ENCODE results near the gene LRAT. TPM values are rescaled to one million over a fixed set of nuclear protein-coding genes. Genes with fewer than 3 reads are reported as not detected.
A peak's percentile ranks its signal among the peaks of the same experiment; 100 is the strongest.

LRAT gene
- total and polyA plus RNA-seq, 2 of the 13 experiments (the other 11 are each of a cell fraction or from before 2014, with no cell fraction given) = 0.11 TPM; not detected in 1

GRCh38 chr4:154779362-154779947 is 35.7 kb downstream of the LRAT start:
- H3K4me1 ChIP-seq (ENCODE audit: insufficient read depth, low read length) = no peaks in the 10 kb centered on the region
- FAIRE-seq (peak; percentile 57), ATAC-seq (no peak), DNase-seq (ENCODE audit: low spot score) (peak; percentile 23)
- WGBS (ENCODE audit: low lambda C conversion rate) = 2% methylated on average over 3 of the region's 3 CpGs
- ChIA-PET POLR2A (no interaction called here), CTCF (ENCODE audit: low intra/inter-chr PET ratio, low total read pairs) (interaction anchor here (1.8 to 2.0 kb wide), 2 partner anchors 142 to 153 kb away, joined by 8 to 18 read pairs; no protein-coding TSS in a partner anchor)
- BruUV-seq (replicated peaks) = no TSS peak
- H3K4me3 ChIP-seq (replicated peaks in 1 of 3; ENCODE audit: insufficient read depth in 1 of 3, low read depth in 2 of 3, low read length in 3 of 3) = no peak overlapping the region
- no peak overlapping the region for H2AFZ ChIP-seq (ENCODE audit: low read length)
- intact Hi-C loops (cut with micrococcal nuclease; ENCODE audit: unreplicated experiment) = loop anchor here (1.0 to 2.0 kb wide), 5 partner anchors 93 to 227 kb away; no protein-coding TSS in a partner anchor
- no peaks in the 10 kb centered on the region for H3K36me3 ChIP-seq (replicated peaks in 1 of 2; ENCODE audit: control insufficient read depth in 1 of 2, insufficient read depth in 2 of 2, low read length in 2 of 2)
- no peak overlapping the region for H3K4me2 ChIP-seq (ENCODE audit: low read depth, low read length)
- no peak overlapping the region for H3K9ac ChIP-seq (ENCODE audit: insufficient read depth, low read depth, low read length)
- no peaks in the 10 kb centered on the region for H3K27me3 ChIP-seq (ENCODE audit: control insufficient read depth in 1 of 2, insufficient read depth in 2 of 2, low read length in 2 of 2)
- in situ Hi-C loops (cut with HindIII; ENCODE audit: extremely low pct_ligation_motif_present, low pct_unique_long_range_greater_than_20kb) = loop anchor here (5.0 kb wide), 2 partner anchors 137 to 227 kb away; partner anchors contain the start of gene PLRG1
- H3K79me2 ChIP-seq (ENCODE audit: insufficient read depth, low read length) = no peaks in the 10 kb centered on the region
- no peaks in the 10 kb centered on the region for H4K20me1 ChIP-seq (ENCODE audit: insufficient read depth, low read length)
- no peaks in the 10 kb centered on the region for H3K9me3 ChIP-seq (ENCODE audit: low read length)
- H3K27ac ChIP-seq (ENCODE audit: extremely low read length, insufficient read depth, low read length) = no peak overlapping the region
- TF ChIP-seq ZNF580 (CRISPR knock-in tag; IDR thresholded peaks at IDR 0.05; ENCODE audit: borderline replicate concordance, low read depth) (no peak), ZNF260 (CRISPR knock-in tag; IDR thresholded peaks at IDR 0.05; ENCODE audit: borderline replicate concordance, low read depth) (no peak), STAG1 (CRISPR knock-in tag; IDR thresholded peaks at IDR 0.05) (peak; percentile 67), ZGPAT (CRISPR knock-in tag; IDR thresholded peaks at IDR 0.05) (no peak), ZNF709 (CRISPR knock-in tag; IDR thresholded peaks at IDR 0.05) (no peak), CTCF (CRISPR knock-in tag; IDR thresholded peaks at IDR 0.05) (peak; percentile 57), SMAD3 (CRISPR knock-in tag; IDR thresholded peaks at IDR 0.05) (no peak), CBX1 (IDR thresholded peaks at IDR 0.05; ENCODE audit: low read depth) (no peak), RAD21 (CRISPR knock-in tag; IDR thresholded peaks at IDR 0.05) (0 out of 2 replicates have a peak, but pooled peaks have one; percentile 23), BCL6 (CRISPR knock-in tag; IDR thresholded peaks at IDR 0.05) (peak; percentile 85), ZSCAN29 (CRISPR knock-in tag; conservative IDR thresholded peaks at IDR 0.05) (no peak), ZFP41 (CRISPR knock-in tag; IDR thresholded peaks at IDR 0.05; ENCODE audit: borderline replicate concordance) (no peak), ZNF142 (CRISPR knock-in tag; IDR thresholded peaks at IDR 0.05) (no peak)

Data from HepG2 (cell line).